GM12865 (cell line): ENCODE data around the gene SPRYD3.

Experiments used
- DNase-seq: peaks from one replicate; pipeline ENCODE4 v3.0.0; 2010; ENCODE audit warnings: low read depth
- H3K4me3 ChIP-seq: 2 replicates; pipeline ENCODE4 v1.5.1; 2011; ENCODE audit warnings: mild to moderate bottlenecking, low read depth, low read length, control low read depth
- CTCF ChIP-seq: IDR thresholded peaks from 2 replicates; pipeline ENCODE4 v1.5.1; 2011; ENCODE audit warnings: low read length, control low read depth, low read depth, inconsistent platforms; ENCODE audit not compliant: insufficient read depth; ENCODE audit errors: missing control alignments

SPRYD3 gene

GRCh38 chr12:53068811-53069585 lies 10.2 kb downstream of the SPRYD3 start:
- no peak for TF ChIP-seq CTCF
- no peak for DNase-seq
- H3K4me3 ChIP-seq = no peak overlapping the region

GRCh38 chr12:53067993-53068770 lies 11.0 kb downstream of the SPRYD3 start:
- TF ChIP-seq CTCF = no peak
- DNase-seq = no peak

GRCh38 chr12:53067074-53067992 lies 11.9 kb downstream of the SPRYD3 start:
- no peak for TF ChIP-seq CTCF
- H3K4me3 ChIP-seq = no peak overlapping the region
- DNase-seq = no peak

More at GRCh38 chr12:53067993-53068770, 11.0 kb downstream of the SPRYD3 start:
- H3K4me3 ChIP-seq = no peak overlapping the region

GRCh38 chr12:53065975-53066931 lies 12.9 kb downstream of the SPRYD3 start:
- H3K4me3 ChIP-seq = no peak overlapping the region
- peak; percentile 91 for TF ChIP-seq CTCF
- peak; percentile 71 for DNase-seq

GRCh38 chr12:53065470-53065869 lies 13.7 kb downstream of the SPRYD3 start:
- no peak for DNase-seq
- TF ChIP-seq CTCF = no peak
- H3K4me3 ChIP-seq = no peak overlapping the region
